Activated naive CD4-positive, alpha-beta T cell treated with Interleukin-2 at 50 U/mL for 16 hours (primary cell): ENCODE results near the gene SHROOM3.

ENCODE experiments used
- DNase-seq: peaks from one replicate; pipeline ENCODE4 v3.0.0-alpha.2; 2020

The SHROOM3 gene

GRCh38 chr4:76733068-76733771 lies 298.2 kb downstream of the SHROOM3 start:
- no peak for DNase-seq

GRCh38 chr4:76736414-76736813 lies 301.4 kb downstream of the SHROOM3 start:
- no peak for DNase-seq

GRCh38 chr4:76737180-76737579 lies 302.2 kb downstream of the SHROOM3 start:
- DNase-seq, result no peak

GRCh38 chr4:76737771-76738085 lies 302.7 kb downstream of the SHROOM3 start:
- no peak for DNase-seq

GRCh38 chr4:76738086-76738931 lies 303.3 kb downstream of the SHROOM3 start:
- DNase-seq, result no peak

- DNase-seq, result no peak
These were observed 305.2 kb downstream of the SHROOM3 start for GRCh38 chr4:76740192-76740591.

- DNase-seq, result no peak
These were observed 306.0 kb downstream of the SHROOM3 start for GRCh38 chr4:76740866-76741662.

GRCh38 chr4:76741663-76742020 lies 306.6 kb downstream of the SHROOM3 start:
- DNase-seq, result no peak

- DNase-seq, result no peak
These were observed 309.4 kb downstream of the SHROOM3 start for GRCh38 chr4:76744241-76744921.

GRCh38 chr4:76745240-76745639 lies 310.2 kb downstream of the SHROOM3 start:
- DNase-seq, result no peak

- no peak for DNase-seq
These were observed 312.5 kb downstream of the SHROOM3 start for GRCh38 chr4:76747563-76747962.

- no peak for DNase-seq
These were observed 313.6 kb downstream of the SHROOM3 start for GRCh38 chr4:76748649-76749048.

- DNase-seq, result no peak
These were observed 314.3 kb downstream of the SHROOM3 start for GRCh38 chr4:76749355-76749754.

- no peak for DNase-seq
These were observed 315.7 kb downstream of the SHROOM3 start for GRCh38 chr4:76750716-76751115.

- no peak for DNase-seq
These were observed 316.7 kb downstream of the SHROOM3 start for GRCh38 chr4:76751612-76752343.

GRCh38 chr4:76752861-76753501 lies 318.0 kb downstream of the SHROOM3 start:
- DNase-seq, result no peak

- no peak for DNase-seq
These were observed 318.8 kb downstream of the SHROOM3 start for GRCh38 chr4:76753814-76754213.

GRCh38 chr4:76754439-76754838 lies 319.4 kb downstream of the SHROOM3 start:
- no peak for DNase-seq

- no peak for DNase-seq
These were observed 320.7 kb downstream of the SHROOM3 start for GRCh38 chr4:76755756-76756155.

- DNase-seq, result no peak
These were observed 321.4 kb downstream of the SHROOM3 start for GRCh38 chr4:76756416-76756815.

- no peak for DNase-seq
These were observed 322.4 kb downstream of the SHROOM3 start for GRCh38 chr4:76757418-76757939.
